DLD1 (cell line): ENCODE results near the gene MEI4.

Experiments
- in situ Hi-C: cut with HindIII; loops from 2 replicates; pipeline ENCODE4 v1.10.0; 2017; ENCODE audit warnings: low sequenced_read_pairs

MEI4 gene

DNA sequence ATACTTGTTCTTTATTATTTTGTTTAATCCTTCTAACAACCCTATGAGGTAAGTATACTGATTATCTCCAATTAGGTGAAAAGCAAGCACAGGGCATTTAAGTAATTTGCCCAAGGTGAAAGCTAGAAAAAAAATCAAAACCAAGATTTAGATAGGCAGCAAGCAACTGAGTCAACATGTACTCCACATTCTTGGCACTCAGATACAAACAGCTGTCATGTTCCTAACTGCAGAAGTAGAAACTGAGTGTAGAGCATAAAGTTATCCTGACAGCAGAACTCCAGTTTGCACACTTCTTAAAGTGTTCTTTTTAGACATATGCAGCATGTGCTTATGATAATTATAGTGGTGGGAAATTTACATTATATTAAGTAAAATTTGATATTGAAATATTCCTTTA, 278.1 kb downstream of the MEI4 start:
- in situ Hi-C loops = no loop called here

DNA sequence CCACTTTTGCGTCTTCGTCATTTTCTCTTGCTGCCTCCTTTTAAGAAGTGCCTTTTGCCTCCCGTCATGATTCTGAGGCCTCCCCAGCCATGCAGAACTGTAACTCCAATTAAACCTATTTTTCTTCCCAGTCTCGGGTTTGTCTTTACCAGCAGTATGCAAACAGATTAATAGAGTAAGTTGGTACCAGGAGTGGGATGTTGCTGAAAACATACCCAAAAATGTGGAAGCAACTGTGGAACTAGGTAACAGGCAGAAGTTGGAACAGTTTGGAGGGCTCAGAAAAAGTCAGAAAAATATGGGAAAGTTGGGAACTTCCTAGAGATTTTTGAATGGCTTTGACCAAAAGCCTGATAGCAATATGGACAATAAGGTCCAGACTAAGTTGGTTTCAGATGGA, 309.2 kb downstream of the MEI4 start:
- in situ Hi-C loops = no loop called here

DNA sequence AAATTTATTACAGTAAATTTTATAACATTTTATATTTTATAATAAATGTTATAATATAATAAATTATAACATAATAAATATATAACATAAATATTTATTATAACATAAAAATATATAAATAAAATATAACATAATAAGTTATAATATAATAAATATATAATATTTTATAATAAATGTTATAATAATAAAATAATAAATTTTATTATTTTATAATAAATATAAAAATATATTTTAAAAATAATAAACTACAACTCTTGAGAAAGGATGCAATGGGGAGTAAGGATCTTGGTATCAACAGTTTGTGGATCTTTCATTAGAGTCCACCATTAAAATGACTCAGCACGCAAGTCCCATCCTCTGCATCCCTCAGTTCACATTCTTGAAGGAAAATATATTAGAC, 312.6 kb downstream of the MEI4 start:
- in situ Hi-C loops = no loop called here

DNA sequence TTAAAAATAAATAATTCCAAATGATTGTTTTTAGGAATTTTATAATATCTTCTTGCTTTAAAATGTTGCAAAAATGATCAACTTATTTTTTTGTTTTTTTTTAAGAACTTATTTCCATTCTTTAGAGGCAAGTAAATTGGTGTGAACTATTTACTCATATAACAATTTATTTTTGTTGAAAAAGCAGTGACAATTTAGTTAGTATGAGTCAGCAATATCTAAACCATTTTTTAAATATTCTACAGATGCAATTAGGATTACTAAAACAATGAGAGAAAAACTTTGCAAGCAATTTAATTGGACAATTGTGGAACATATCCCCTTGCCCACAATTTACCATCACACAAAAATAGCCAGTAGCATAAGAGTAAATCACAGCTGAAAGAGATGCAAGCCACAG, 319.5 kb downstream of the MEI4 start:
- in situ Hi-C loops = no loop called here
